ENCODE results near the gene RIN3. TPM values are rescaled to one million over a fixed set of nuclear protein-coding genes. Genes with fewer than 3 reads are reported as not detected.
A peak's percentile ranks its signal among the peaks of the same experiment; 100 is the strongest.

Gene RIN3
- total and polyA plus RNA-seq, 2 experiments from 2014 or later: 1.8 to 7.0 TPM

DNA sequence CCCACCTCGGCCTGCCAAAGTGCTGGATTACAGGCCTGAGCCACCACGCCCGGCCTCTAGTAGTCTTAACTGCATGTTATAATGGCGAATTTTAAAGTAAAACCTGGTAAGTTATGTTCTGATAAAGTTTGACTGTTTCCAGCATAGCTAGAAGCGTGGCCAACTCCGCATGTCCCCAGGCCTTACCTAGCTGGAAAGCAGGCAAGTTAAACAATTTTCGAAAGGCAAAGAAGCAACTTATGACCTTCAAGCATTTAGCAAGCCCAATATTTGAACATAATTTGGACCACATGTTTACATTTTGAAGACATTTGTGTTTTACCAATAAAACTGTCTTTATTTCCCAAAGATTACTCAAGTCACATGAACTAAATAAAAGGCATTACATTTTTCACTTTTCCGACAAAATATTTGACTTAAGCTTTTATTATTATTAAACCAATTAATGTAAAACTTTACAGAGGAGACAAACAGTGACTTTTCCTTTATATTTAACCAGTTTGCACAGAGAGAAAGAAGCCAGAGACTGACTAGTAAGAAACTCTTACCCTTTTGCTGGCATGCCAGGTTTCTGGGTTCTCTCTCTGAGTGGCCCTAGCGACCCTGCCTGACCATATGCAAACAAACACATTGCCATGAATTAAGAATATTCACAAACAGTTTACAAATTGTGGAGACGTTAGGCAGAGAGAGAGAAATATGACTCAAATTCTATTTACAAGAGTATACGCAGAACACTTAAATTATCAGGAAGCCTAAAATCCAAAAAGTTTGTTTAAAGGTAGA, 106.3 kb downstream of the RIN3 start:
- Histone ChIP-seq H3K9me2 (ENCODE audit: insufficient read depth) (no peaks in the 10 kb centered on the region), H3K9me3 (ENCODE audit: low read depth) (no peaks in the 10 kb centered on the region), H3K79me2 (ENCODE audit: insufficient read depth) (no peaks in the 10 kb centered on the region), H3K9ac (peak overlapping the region; percentile 16; the same call in 1 of the 2 replicates), H3K4me2 (ENCODE audit: unreplicated experiment) (no peak overlapping the region), H3F3A (ENCODE audit: insufficient read depth) (peaks cover 16% of the 10 kb centered on the region; the same call in 1 of the 2 replicates), H3K27me3 (replicated peaks; ENCODE audit: insufficient read depth) (no peaks in the 10 kb centered on the region), H3K4me3 (no peak overlapping the region), H3K27ac (peak overlapping the region; percentile 50), H3K4me1 (ENCODE audit: insufficient read depth) (peaks cover 24% of the 10 kb centered on the region), H2AFZ (peak overlapping the region; percentile 67), H4K20me1 (ENCODE audit: insufficient read depth) (no peaks in the 10 kb centered on the region), H3K36me3 (ENCODE audit: low read depth) (peaks cover 5% of the 10 kb centered on the region; the same call in 1 of the 2 replicates)
- WGBS, 2 experiments (ENCODE audit: low coverage in 1 of 2, low lambda C conversion rate in 2 of 2, missing lambda C conversion rate in 2 of 2): 39 to 43% methylated on average over 11 of the region's 11 CpGs
- no peak for TF ChIP-seq EZH2 (IDR thresholded peaks at IDR 0.05; ENCODE audit: insufficient read depth, poor library complexity, severe bottlenecking)
- no peak for TF ChIP-seq EZH2phosphoT487 (IDR thresholded peaks at IDR 0.05; ENCODE audit: insufficient read depth, low read depth)
- DNase-seq: peak; percentile 25
- in situ Hi-C loops (cut with MboI): no loop called here

DNA sequence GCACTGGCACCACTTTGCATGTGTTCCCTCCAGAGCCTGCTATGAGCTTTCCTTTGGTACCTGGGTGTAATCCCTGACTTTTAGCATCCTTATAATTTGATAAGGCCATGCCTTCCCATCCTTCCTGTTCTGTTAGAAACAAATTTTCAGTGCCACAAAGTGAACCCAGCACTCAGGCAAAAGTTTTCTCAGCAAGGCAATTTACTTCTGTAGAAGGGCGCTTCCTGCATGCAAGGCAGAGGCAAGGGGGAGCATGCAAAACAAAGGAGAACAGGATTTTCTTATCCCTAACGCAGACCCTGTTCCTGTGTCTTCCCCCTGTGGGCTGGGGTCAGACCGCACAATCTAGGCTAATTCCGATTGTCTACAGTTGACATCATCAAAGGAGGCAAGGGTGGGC, 108.7 kb downstream of the RIN3 start:
- Histone ChIP-seq H3K9ac (no peak overlapping the region), H4K20me1 (ENCODE audit: insufficient read depth) (no peaks in the 10 kb centered on the region), H3K4me1 (ENCODE audit: insufficient read depth) (peaks cover 38% of the 10 kb centered on the region), H3F3A (ENCODE audit: insufficient read depth) (peaks cover 29% of the 10 kb centered on the region; the same call in 1 of the 2 replicates), H3K4me3 (no peak overlapping the region), H3K27ac (no peak overlapping the region), H3K9me3 (ENCODE audit: low read depth) (no peaks in the 10 kb centered on the region), H3K79me2 (ENCODE audit: insufficient read depth) (no peaks in the 10 kb centered on the region), H3K4me2 (ENCODE audit: unreplicated experiment) (no peak overlapping the region), H3K36me3 (ENCODE audit: low read depth) (peaks cover 8% of the 10 kb centered on the region; the same call in 1 of the 2 replicates), H2AFZ (no peak overlapping the region), H3K9me2 (ENCODE audit: insufficient read depth) (no peaks in the 10 kb centered on the region), H3K27me3 (replicated peaks; ENCODE audit: insufficient read depth) (no peaks in the 10 kb centered on the region)
- TF ChIP-seq EZH2phosphoT487 (IDR thresholded peaks at IDR 0.05; ENCODE audit: insufficient read depth, low read depth) (no peak), EZH2 (IDR thresholded peaks at IDR 0.05; ENCODE audit: insufficient read depth, poor library complexity, severe bottlenecking) (no peak)
- no peak for DNase-seq
- in situ Hi-C loops (cut with MboI): no loop called here
- 96 to 97% methylated on average over 4 of the region's 4 CpGs for WGBS, 2 experiments (ENCODE audit: low coverage in 1 of 2, low lambda C conversion rate in 2 of 2, missing lambda C conversion rate in 2 of 2)

DNA sequence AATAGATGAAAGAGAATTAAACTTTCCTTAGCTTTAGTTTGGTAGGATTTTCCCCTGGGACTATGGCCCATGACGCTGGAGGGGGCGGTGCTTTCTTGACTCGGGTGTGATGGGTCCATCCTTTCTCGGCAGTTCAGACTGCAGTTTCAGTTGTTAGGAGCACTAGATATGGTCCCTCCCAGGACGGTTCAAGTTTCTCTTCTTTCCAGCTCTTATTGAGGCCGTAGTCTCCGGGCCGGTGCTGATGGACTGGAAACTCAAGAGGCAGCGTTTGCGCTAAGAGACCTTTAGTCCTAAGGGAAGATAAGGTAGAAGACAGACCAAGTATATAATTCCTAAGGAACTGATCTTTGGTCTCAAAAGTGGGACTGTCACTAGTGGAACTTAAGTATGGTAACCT, 111.2 kb downstream of the RIN3 start:
- 94 to 98% methylated on average over 10 of the region's 10 CpGs for WGBS, 2 experiments (ENCODE audit: low coverage in 1 of 2, low lambda C conversion rate in 2 of 2, missing lambda C conversion rate in 2 of 2)
- H3K27me3 ChIP-seq (replicated peaks; ENCODE audit: insufficient read depth): no peaks in the 10 kb centered on the region
- peaks cover 25% of the 10 kb centered on the region; the same call in 1 of the 2 replicates for H3F3A ChIP-seq (ENCODE audit: insufficient read depth)
- H3K9ac ChIP-seq: no peak overlapping the region
- no peaks in the 10 kb centered on the region for H3K79me2 ChIP-seq (ENCODE audit: insufficient read depth)
- in situ Hi-C loops (cut with MboI): no loop called here
- TF ChIP-seq EZH2phosphoT487 (IDR thresholded peaks at IDR 0.05; ENCODE audit: insufficient read depth, low read depth) (no peak), EZH2 (IDR thresholded peaks at IDR 0.05; ENCODE audit: insufficient read depth, poor library complexity, severe bottlenecking) (no peak)
- no peaks in the 10 kb centered on the region for H3K9me2 ChIP-seq (ENCODE audit: insufficient read depth)
- H3K4me1 ChIP-seq (ENCODE audit: insufficient read depth): peaks cover 27% of the 10 kb centered on the region
- H3K27ac ChIP-seq: peak overlapping the region; percentile 64
- no peaks in the 10 kb centered on the region for H3K9me3 ChIP-seq (ENCODE audit: low read depth)
- H3K36me3 ChIP-seq (ENCODE audit: low read depth): peaks cover 10% of the 10 kb centered on the region; the same call in 1 of the 2 replicates
- peak overlapping the region; percentile 40 for H3K4me2 ChIP-seq (ENCODE audit: unreplicated experiment)
- no peak for DNase-seq
- H4K20me1 ChIP-seq (ENCODE audit: insufficient read depth): no peaks in the 10 kb centered on the region
- H3K4me3 ChIP-seq: no peak overlapping the region
- H2AFZ ChIP-seq: no peak overlapping the region

DNA sequence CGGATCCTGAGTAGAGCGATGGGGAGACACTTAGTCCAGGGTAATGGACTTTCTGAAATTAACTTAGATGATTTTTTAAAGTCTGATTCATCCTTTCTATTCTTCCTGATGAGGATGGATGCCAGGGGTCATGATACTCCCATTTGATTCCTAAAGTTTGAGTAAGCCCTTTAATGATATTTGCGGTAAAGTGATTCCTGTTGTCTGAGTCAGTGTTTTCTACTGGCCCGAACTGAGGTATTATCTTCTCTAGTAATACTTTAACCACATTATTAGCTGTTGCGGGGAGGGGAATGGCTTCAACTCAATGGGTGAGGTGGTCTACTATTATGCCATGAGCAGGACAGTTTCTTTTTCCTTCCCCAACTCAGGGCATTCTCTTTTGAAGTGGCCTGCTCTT, 111.6 kb downstream of the RIN3 start:
- Histone ChIP-seq H3K27ac (peak overlapping the region; percentile 74), H3K4me2 (ENCODE audit: unreplicated experiment) (peak overlapping the region; percentile 71), H4K20me1 (ENCODE audit: insufficient read depth) (no peaks in the 10 kb centered on the region), H3K27me3 (replicated peaks; ENCODE audit: insufficient read depth) (no peaks in the 10 kb centered on the region), H2AFZ (no peak overlapping the region), H3K9ac (no peak overlapping the region), H3K79me2 (ENCODE audit: insufficient read depth) (no peaks in the 10 kb centered on the region), H3K9me3 (ENCODE audit: low read depth) (no peaks in the 10 kb centered on the region), H3K9me2 (ENCODE audit: insufficient read depth) (no peaks in the 10 kb centered on the region), H3F3A (ENCODE audit: insufficient read depth) (peaks cover 20% of the 10 kb centered on the region; the same call in 1 of the 2 replicates), H3K4me3 (peak overlapping the region; percentile 37; the same call in 1 of the 2 replicates), H3K4me1 (ENCODE audit: insufficient read depth) (peaks cover 23% of the 10 kb centered on the region), H3K36me3 (ENCODE audit: low read depth) (peaks cover 10% of the 10 kb centered on the region; the same call in 1 of the 2 replicates)
- DNase-seq: peak; percentile 96
- in situ Hi-C loops (cut with MboI): no loop called here
- no peak for TF ChIP-seq EZH2phosphoT487 (IDR thresholded peaks at IDR 0.05; ENCODE audit: insufficient read depth, low read depth)
- no peak for TF ChIP-seq EZH2 (IDR thresholded peaks at IDR 0.05; ENCODE audit: insufficient read depth, poor library complexity, severe bottlenecking)
- 2% methylated on average over 5 of the region's 5 CpGs for WGBS, 2 experiments (ENCODE audit: low coverage in 1 of 2, low lambda C conversion rate in 2 of 2, missing lambda C conversion rate in 2 of 2)
